OCI-LY1 (cell line): ENCODE results near the gene TMEM101.

Experiments
- H2AFZ ChIP-seq: fragments of 200-600 bp; sonication (generic), shearing (Covaris generic); 2 replicates; pipeline ENCODE4 v1.6.0; 2014; ENCODE audit warnings: antibody characterized with exemption, mild to moderate bottlenecking, low read length
- H3F3A ChIP-seq: fragments of 200-600 bp; sonication (generic), shearing (Covaris generic); 2 replicates; pipeline ENCODE4 v1.6.0; 2014; ENCODE audit warnings: mild to moderate bottlenecking, antibody characterized with exemption, low read length, moderate library complexity; ENCODE audit not compliant: insufficient read depth
- H3K27ac ChIP-seq: fragments of 200-600 bp; sonication (generic); 2 replicates; pipeline ENCODE4 v1.5.1; 2014; ENCODE audit warnings: low read length, mixed run types, mild to moderate bottlenecking, low read depth; ENCODE audit not compliant: poor library complexity, severe bottlenecking
- H3K27me3 ChIP-seq: fragments of 200-600 bp; sonication (generic); 2 replicates; pipeline ENCODE4 v1.6.0; 2014; ENCODE audit warnings: antibody characterized with exemption, mild to moderate bottlenecking, low read length, moderate library complexity; ENCODE audit not compliant: insufficient read depth
- H3K36me3 ChIP-seq: fragments of 200-600 bp; sonication (generic); 2 replicates; pipeline ENCODE4 v1.6.1; 2014; ENCODE audit warnings: mild to moderate bottlenecking, antibody characterized with exemption, low read length, moderate library complexity, mixed read lengths; ENCODE audit not compliant: insufficient read depth
- H3K4me1 ChIP-seq: fragments of 200-600 bp; sonication (generic); 2 replicates; pipeline ENCODE4 v1.5.1; 2014; ENCODE audit warnings: mild to moderate bottlenecking, low read length, moderate library complexity; ENCODE audit not compliant: insufficient read depth, severe bottlenecking
- H3K4me2 ChIP-seq: fragments of 200-600 bp; sonication (generic), shearing (Covaris generic); 2 replicates; pipeline ENCODE4 v1.6.1; 2014; ENCODE audit warnings: low read length
- H3K4me3 ChIP-seq: fragments of 200-600 bp; sonication (generic); 2 replicates; pipeline ENCODE4 v1.5.1; 2014; ENCODE audit warnings: low read length, low read depth, mild to moderate bottlenecking, mixed read lengths; ENCODE audit not compliant: poor library complexity, severe bottlenecking
- H3K79me2 ChIP-seq: fragments of 200-600 bp; shearing (Covaris generic); 2 replicates; pipeline ENCODE4 v1.6.1; 2016; ENCODE audit warnings: mixed run types, low read length, mixed read lengths; ENCODE audit not compliant: insufficient read depth
- H3K9ac ChIP-seq: fragments of 200-600 bp; sonication (generic), shearing (Covaris generic); 2 replicates; pipeline ENCODE4 v1.6.1; 2014; ENCODE audit warnings: mild to moderate bottlenecking, low read length, mixed read lengths
- H3K9me2 ChIP-seq: fragments of 200-600 bp; sonication (generic), shearing (Covaris generic); 2 replicates; pipeline ENCODE4 v1.6.1; 2014; ENCODE audit warnings: low read depth, mild to moderate bottlenecking, low read length, mixed read lengths
- H3K9me3 ChIP-seq: fragments of 200-600 bp; shearing (Covaris generic); 2 replicates; pipeline ENCODE4 v1.6.1; 2014; ENCODE audit warnings: low read length, mixed read lengths
- H4K20me1 ChIP-seq: fragments of 200-600 bp; sonication (generic), shearing (Covaris generic); 2 replicates; pipeline ENCODE4 v1.6.0; 2016; ENCODE audit warnings: mild to moderate bottlenecking, low read length; ENCODE audit not compliant: insufficient read depth
- EZH2 ChIP-seq: fragments of 200-600 bp; sonication (generic), shearing (Covaris generic); IDR thresholded peaks from 2 replicates; pipeline ENCODE4 v1.8.0; 2017; ENCODE audit warnings: borderline replicate concordance, mixed run types, mild to moderate bottlenecking, antibody characterized with exemption, low read length, moderate library complexity, mixed read lengths
- TF ChIP-seq, protein P1 (sequence below): fragments of 200-600 bp; sonication (generic), shearing (Covaris generic); IDR thresholded peaks from 2 replicates; pipeline ENCODE4 v1.5.1; 2017; ENCODE audit warnings: mild to moderate bottlenecking, antibody characterized with exemption, low read length, moderate library complexity, mixed read lengths

Gene TMEM101

DNA sequence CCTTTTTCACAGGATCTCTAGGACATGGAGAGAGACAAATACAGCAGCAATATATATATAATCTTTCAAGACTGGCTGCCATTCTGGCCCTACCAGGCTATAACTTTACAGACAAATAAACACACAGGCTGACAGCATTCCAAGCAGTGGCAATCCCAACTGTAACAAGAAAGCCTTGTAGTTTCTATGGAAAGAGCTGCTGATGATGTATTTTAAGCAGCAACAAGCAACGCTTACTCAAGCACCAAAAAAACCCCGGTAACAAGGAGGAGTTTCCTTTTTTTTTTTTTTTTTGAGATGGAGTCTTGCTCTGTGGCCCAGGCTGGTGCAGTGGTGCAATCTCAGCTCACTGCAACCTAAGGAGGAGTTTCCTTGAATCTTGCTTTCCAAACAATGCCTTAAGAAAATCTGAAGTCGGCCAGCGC, 28.5 kb upstream of the TMEM101 start:
- H3K27ac ChIP-seq, result no peak overlapping the region
- no peaks in the 10 kb centered on the region for H3F3A ChIP-seq
- no peak overlapping the region for H3K4me3 ChIP-seq
- peaks cover 57% of the 10 kb centered on the region for H3K36me3 ChIP-seq
- H3K9me2 ChIP-seq, result no peaks in the 10 kb centered on the region
- H3K79me2 ChIP-seq, result peaks cover 9% of the 10 kb centered on the region; the same call in 1 of the 2 replicates
- no peak for TF ChIP-seq EZH2
- TF ChIP-seq, protein P1, sequence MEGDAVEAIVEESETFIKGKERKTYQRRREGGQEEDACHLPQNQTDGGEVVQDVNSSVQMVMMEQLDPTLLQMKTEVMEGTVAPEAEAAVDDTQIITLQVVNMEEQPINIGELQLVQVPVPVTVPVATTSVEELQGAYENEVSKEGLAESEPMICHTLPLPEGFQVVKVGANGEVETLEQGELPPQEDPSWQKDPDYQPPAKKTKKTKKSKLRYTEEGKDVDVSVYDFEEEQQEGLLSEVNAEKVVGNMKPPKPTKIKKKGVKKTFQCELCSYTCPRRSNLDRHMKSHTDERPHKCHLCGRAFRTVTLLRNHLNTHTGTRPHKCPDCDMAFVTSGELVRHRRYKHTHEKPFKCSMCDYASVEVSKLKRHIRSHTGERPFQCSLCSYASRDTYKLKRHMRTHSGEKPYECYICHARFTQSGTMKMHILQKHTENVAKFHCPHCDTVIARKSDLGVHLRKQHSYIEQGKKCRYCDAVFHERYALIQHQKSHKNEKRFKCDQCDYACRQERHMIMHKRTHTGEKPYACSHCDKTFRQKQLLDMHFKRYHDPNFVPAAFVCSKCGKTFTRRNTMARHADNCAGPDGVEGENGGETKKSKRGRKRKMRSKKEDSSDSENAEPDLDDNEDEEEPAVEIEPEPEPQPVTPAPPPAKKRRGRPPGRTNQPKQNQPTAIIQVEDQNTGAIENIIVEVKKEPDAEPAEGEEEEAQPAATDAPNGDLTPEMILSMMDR, result no peak
- H3K9ac ChIP-seq, result no peak overlapping the region
- H3K27me3 ChIP-seq, result no peaks in the 10 kb centered on the region
- H2AFZ ChIP-seq, result no peak overlapping the region
- peaks cover 4% of the 10 kb centered on the region for H3K4me1 ChIP-seq
- no peaks in the 10 kb centered on the region for H3K9me3 ChIP-seq
- H3K4me2 ChIP-seq, result no peak overlapping the region
- no peaks in the 10 kb centered on the region for H4K20me1 ChIP-seq

DNA sequence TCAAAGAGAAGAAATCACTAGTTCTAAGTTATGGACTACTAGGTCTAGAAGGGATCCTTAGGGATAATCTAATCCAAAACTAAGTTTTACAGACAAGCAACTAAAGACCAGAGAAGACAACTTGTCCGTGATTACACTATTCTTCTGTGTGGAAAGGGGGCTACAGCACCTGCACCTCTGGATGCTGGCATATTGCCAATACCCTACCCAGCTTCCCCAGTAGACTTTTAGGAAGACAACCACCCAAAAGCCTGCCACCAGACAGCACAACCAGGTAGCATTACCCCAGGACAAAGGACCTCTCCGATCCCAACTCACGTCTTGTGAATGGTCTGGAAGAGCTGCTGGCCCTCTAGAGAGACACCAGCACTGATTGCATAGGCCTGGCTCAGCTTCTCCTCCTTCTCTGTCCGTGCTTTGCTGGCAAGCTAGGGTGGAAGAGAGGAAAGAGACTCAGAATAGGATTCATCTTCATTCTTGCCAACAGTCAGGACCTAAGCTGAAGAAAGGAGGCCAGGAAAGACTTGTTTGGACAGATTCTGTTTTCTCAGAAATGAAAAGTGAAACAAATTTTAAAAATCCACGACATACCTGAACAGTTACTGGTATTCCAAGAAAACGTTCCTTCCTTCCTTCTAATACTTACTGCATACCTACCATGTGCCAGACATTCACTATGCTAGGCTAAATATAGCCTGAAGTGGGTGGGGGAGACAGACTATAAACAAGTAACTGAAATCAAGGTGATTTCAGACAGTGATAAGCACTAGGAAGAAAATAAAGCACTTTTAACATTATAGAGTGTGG, 25.3 kb upstream of the TMEM101 start:
- TF ChIP-seq, protein P1, result no peak
- TF ChIP-seq EZH2, result no peak
- H3K9me2 ChIP-seq, result no peaks in the 10 kb centered on the region
- peaks cover 61% of the 10 kb centered on the region for H3K36me3 ChIP-seq
- H2AFZ ChIP-seq, result no peak overlapping the region
- H3K9me3 ChIP-seq, result no peaks in the 10 kb centered on the region
- H3K4me2 ChIP-seq, result no peak overlapping the region
- H3K4me3 ChIP-seq, result no peak overlapping the region
- H3K27ac ChIP-seq, result no peak overlapping the region
- no peak overlapping the region for H3K9ac ChIP-seq
- no peaks in the 10 kb centered on the region for H4K20me1 ChIP-seq
- no peaks in the 10 kb centered on the region for H3K27me3 ChIP-seq
- H3F3A ChIP-seq, result no peaks in the 10 kb centered on the region
- peaks cover 4% of the 10 kb centered on the region for H3K4me1 ChIP-seq
- H3K79me2 ChIP-seq, result peaks cover 9% of the 10 kb centered on the region; the same call in 1 of the 2 replicates

DNA sequence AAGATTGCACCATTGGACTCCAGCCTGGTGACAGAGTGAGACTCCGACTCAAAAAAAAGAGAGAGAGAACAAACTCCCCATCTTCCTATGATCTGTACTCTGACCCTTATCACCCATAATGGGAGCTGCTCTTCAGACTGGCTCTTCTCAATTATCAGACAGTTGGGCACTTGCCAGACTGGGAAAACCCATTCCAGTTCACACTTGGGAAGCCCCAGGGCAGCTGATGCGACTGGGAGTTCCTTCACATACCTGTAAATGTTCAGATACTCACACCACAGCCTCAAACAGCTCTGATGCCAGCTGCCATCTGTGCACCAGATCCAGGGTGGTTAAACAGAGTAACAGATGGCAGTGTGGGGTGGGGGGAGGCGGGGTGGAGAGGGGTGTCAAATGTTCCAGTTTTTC, 23.8 kb upstream of the TMEM101 start:
- Histone ChIP-seq H3F3A (no peaks in the 10 kb centered on the region), H4K20me1 (no peaks in the 10 kb centered on the region)
- no peak for TF ChIP-seq EZH2
- TF ChIP-seq, protein P1, result no peak

More for the DNA sequence above, 23.8 kb upstream of the TMEM101 start:
- no peaks in the 10 kb centered on the region for H3K9me3 ChIP-seq
- no peak overlapping the region for H3K4me2 ChIP-seq
- H3K4me1 ChIP-seq, result peaks cover 4% of the 10 kb centered on the region
- H3K79me2 ChIP-seq, result peaks cover 9% of the 10 kb centered on the region; the same call in 1 of the 2 replicates
- no peak overlapping the region for H3K27ac ChIP-seq
- no peak overlapping the region for H3K9ac ChIP-seq
- H3K9me2 ChIP-seq, result no peaks in the 10 kb centered on the region
- no peaks in the 10 kb centered on the region for H3K27me3 ChIP-seq
- H2AFZ ChIP-seq, result no peak overlapping the region
- peaks cover 57% of the 10 kb centered on the region for H3K36me3 ChIP-seq
- no peak overlapping the region for H3K4me3 ChIP-seq
